ENCODE data around the gene PALM3. TPM values are rescaled to one million over a fixed set of nuclear protein-coding genes. Genes with fewer than 3 reads are reported as not detected.

The PALM3 gene
- total RNA-seq: not detected

DNA sequence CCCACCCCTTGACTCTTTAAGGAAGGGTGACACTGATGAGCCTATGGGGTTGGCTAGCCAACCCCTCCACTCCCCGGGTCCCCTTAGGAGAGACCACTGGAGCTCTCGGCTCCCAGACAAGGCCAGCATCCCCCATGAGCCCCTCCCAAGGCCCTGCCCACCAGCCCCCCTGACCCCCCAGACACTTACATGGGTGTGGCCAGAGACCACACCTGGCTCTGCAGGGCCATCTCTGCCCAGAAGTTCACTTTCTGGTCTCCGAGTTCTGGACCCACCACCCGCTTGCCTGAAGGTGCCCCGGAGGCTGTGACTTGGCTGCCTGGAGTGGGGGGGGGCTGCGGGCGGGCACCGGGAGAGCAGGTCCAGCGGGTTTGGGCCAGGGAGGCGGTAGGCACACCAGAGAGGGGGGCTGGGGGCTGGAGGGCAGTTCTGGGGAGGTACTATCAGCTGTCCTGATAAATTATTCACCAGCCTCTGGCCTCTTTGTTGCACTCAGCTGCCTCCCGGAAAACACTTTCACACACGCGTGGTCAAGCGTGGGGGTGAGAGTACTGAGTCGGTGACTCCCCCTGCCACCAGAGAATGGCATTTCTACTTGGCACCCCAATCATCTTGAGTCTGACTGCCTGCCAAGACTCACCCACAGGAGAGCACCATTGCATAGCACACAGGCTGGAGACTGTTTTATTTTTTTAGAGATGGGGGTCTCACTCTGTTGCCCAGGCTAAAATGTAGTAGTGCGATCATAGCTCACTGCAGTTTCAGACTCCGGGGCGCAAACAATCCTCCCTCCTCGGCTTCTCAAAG, at the start of gene PALM3:
Gene PALM3 (minus strand): TSS at position 326 of the 807 bp plus-strand sequence. CDS start 96 bp downstream, at position 230.
- 55% methylated on average over 11 of the region's 19 CpGs for WGBS
- no peak within 1 kb of the TSS for H3K4me3 ChIP-seq
- H3K27me3 ChIP-seq: peaks cover 42% of the 10 kb centered on the region
- no peak within 1 kb of the TSS for H3K27ac ChIP-seq
- H3K4me1 ChIP-seq: peaks cover 15% of the 10 kb centered on the region
- DNase-seq (ENCODE audit: low spot score in 2 of 2): no peak
- H3K36me3 ChIP-seq: no peaks in the 10 kb centered on the region
- H3K9me3 ChIP-seq: no peaks in the 10 kb centered on the region
- TF ChIP-seq CTCF (IDR thresholded peaks at IDR 0.05): no peak
- no peak for TF ChIP-seq POLR2AphosphoS5 (IDR thresholded peaks at IDR 0.05)

DNA sequence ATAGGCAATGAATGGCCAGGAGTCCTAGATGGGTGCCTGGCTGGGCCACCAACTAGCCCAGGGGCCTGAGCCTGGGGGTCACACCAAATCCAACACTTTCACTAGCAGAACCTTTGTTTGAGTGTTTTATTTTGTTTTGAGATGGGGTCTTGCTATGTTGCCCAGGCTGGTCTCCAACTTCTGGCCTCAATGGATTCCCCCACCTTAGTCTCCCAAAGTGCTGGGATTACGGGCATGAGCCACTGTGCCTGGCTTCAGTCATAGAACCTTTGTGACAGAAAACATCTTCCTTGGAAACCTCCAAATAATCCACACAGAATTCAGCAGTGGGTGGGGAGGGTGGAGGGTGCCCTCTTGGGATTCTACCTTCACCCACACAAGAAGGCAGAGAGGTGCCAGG, 49.6 kb upstream of the PALM3 start:
- no peak for TF ChIP-seq POLR2AphosphoS5 (IDR thresholded peaks at IDR 0.05)
- Histone ChIP-seq H3K9me3 (no peaks in the 10 kb centered on the region), H3K27ac (no peak overlapping the region), H3K4me1 (peaks cover 46% of the 10 kb centered on the region), H3K4me3 (no peak overlapping the region), H3K27me3 (no peaks in the 10 kb centered on the region), H3K36me3 (peaks cover 14% of the 10 kb centered on the region)
- 100% methylated on average over 1 of the region's 1 CpG for WGBS
- no peak for DNase-seq (ENCODE audit: low spot score in 2 of 2)

GRCh38 chr19:14110650-14111049, 48.8 kb upstream of the PALM3 start:
- WGBS: 72% methylated on average over 2 of the region's 2 CpGs
- Histone ChIP-seq H3K4me3 (no peak overlapping the region), H3K36me3 (peaks cover 22% of the 10 kb centered on the region), H3K27ac (no peak overlapping the region), H3K4me1 (peaks cover 38% of the 10 kb centered on the region), H3K27me3 (no peaks in the 10 kb centered on the region), H3K9me3 (no peaks in the 10 kb centered on the region)
- TF ChIP-seq POLR2A (IDR thresholded peaks at IDR 0.05) (no peak), EP300 (IDR thresholded peaks at IDR 0.05) (no peak), CTCF (IDR thresholded peaks at IDR 0.05) (no peak), POLR2AphosphoS5 (IDR thresholded peaks at IDR 0.05) (no peak)
- no peak for DNase-seq (ENCODE audit: low spot score in 2 of 2)

GRCh38 chr19:14107581-14108461, 45.9 kb upstream of the PALM3 start:
- peaks cover 11% of the 10 kb centered on the region for H3K4me1 ChIP-seq
- no peaks in the 10 kb centered on the region for H3K9me3 ChIP-seq
- no peaks in the 10 kb centered on the region for H3K27me3 ChIP-seq
- no peak for TF ChIP-seq POLR2AphosphoS5 (IDR thresholded peaks at IDR 0.05)
- peaks cover 43% of the 10 kb centered on the region for H3K36me3 ChIP-seq
- H3K4me3 ChIP-seq: no peak overlapping the region
- WGBS: 88% methylated on average over 9 of the region's 23 CpGs
- no peak overlapping the region for H3K27ac ChIP-seq
- DNase-seq (ENCODE audit: low spot score in 2 of 2): no peak

DNA sequence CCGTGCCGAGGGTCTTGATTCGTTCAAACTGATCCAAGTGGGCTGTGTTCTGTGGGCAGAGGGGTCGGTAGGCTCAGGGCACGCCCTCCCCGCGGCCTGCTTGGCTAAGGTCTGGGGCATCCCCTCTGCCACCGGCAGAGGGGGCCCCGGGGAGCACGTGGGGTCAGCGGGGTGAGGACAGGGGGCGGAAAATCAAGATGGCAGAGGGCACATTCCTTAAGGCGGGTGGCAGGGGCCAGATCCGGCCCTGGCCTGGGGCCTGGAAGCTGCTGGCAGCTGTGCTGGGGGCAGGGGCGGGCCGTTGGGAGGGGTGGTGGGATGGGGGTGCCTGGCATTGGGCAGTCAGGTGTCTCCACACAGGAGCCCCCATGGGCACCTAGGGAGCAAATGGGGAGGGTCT, 45.0 kb upstream of the PALM3 start:
- Histone ChIP-seq H3K4me1 (peaks cover under 1% of the 10 kb centered on the region), H3K27ac (no peak overlapping the region), H3K4me3 (no peak overlapping the region), H3K27me3 (no peaks in the 10 kb centered on the region), H3K9me3 (no peaks in the 10 kb centered on the region), H3K36me3 (peaks cover 53% of the 10 kb centered on the region)
- no peak for DNase-seq (ENCODE audit: low spot score in 2 of 2)
- WGBS: 98% methylated on average over 6 of the region's 16 CpGs
- TF ChIP-seq EP300 (IDR thresholded peaks at IDR 0.05) (no peak), CTCF (IDR thresholded peaks at IDR 0.05) (no peak), POLR2AphosphoS5 (IDR thresholded peaks at IDR 0.05) (no peak), POLR2A (IDR thresholded peaks at IDR 0.05) (no peak)

DNA sequence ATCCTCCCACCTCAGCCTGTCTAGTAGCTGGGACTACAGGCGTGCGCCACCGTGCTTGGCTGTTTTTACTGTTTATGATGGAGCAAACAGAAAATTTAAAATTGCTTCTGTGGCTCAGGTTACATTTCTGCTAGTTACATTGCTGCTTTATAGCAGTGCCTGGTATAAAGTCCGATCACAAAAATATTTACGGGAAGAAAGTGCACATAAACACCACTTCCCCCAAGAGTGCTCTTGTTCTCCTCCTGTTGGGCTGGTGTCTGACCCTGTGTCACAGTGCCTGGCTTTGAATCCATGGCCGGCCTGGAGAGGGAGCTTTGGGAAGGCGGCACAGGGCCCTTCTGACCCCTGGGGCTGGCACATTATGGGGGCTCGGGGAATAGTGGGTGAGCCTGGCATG, 43.8 kb upstream of the PALM3 start:
- no peak overlapping the region for H3K27ac ChIP-seq
- H3K9me3 ChIP-seq: no peaks in the 10 kb centered on the region
- no peak overlapping the region for H3K4me3 ChIP-seq
- no peaks in the 10 kb centered on the region for H3K27me3 ChIP-seq
- TF ChIP-seq EP300 (IDR thresholded peaks at IDR 0.05): no peak
- no peak for TF ChIP-seq CTCF (IDR thresholded peaks at IDR 0.05)
- TF ChIP-seq POLR2A (IDR thresholded peaks at IDR 0.05): no peak
- TF ChIP-seq POLR2AphosphoS5 (IDR thresholded peaks at IDR 0.05): no peak
- H3K36me3 ChIP-seq: peaks cover 64% of the 10 kb centered on the region
- DNase-seq (ENCODE audit: low spot score in 2 of 2): no peak
- WGBS: 89% methylated on average over 8 of the region's 8 CpGs
- H3K4me1 ChIP-seq: no peaks in the 10 kb centered on the region
